Heart left ventricle (tissue), 16 donors: Measurements from ENCODE around the gene SPNS2. TPM values are rescaled to one million over a fixed set of nuclear protein-coding genes. Genes with fewer than 3 reads are reported as not detected.
"Not testable (repeated sequence)": the region's sequence is repeated elsewhere in the genome, so short reads cannot be mapped to it uniquely, and the experiment has no call there.

Experiments
- ATAC-seq, 4 donors: fragments of 200-7000 bp; cut with Tn5 transposase; one replicate each; pipeline ENCODE4 v1.9.1; 2020 to 2022; ENCODE audit warnings: moderate library complexity in 4 of 4, mild to moderate bottlenecking in 3 of 4, moderate number of reproducible peaks in 1 of 4
- DNase-seq, 5 donors: peaks; one replicate each; pipeline ENCODE4 v3.0.0-alpha.2; 2020
- H3K27ac ChIP-seq, 12 donors: fragments of 200-600 bp; sonication (generic) in 4 of 12; one replicate each; pipeline versions ENCODE4 v1.5.0 to v1.8.0; 2016 to 2022; ENCODE audit warnings: mild to moderate bottlenecking in 2 of 12
- H3K27me3 ChIP-seq, 9 donors: fragments of 200-600 bp; sonication (generic) in 2 of 9; one replicate each; pipeline versions ENCODE4 v1.5.1 to v1.8.0; 2016 to 2022; ENCODE audit warnings: mild to moderate bottlenecking in 3 of 9
- H3K36me3 ChIP-seq, 9 donors: fragments of 200-600 bp; sonication (generic) in 2 of 9; one replicate each; pipeline versions ENCODE4 v1.5.0 to v1.8.0; 2018 to 2022; ENCODE audit warnings: mild to moderate bottlenecking in 2 of 9
- H3K4me1 ChIP-seq, 12 donors: fragments of 200-600 bp; sonication (generic) in 4 of 12; one replicate each; pipeline versions ENCODE4 v1.5.0 to v1.8.0; 2016 to 2022; ENCODE audit warnings: mild to moderate bottlenecking in 3 of 12
- H3K4me3 ChIP-seq, 12 donors: fragments of 200-600 bp; sonication (generic) in 4 of 12; one replicate each; pipeline versions ENCODE4 v1.5.0 to v1.8.0; 2017 to 2022; ENCODE audit warnings: mild to moderate bottlenecking in 9 of 12, moderate library complexity in 4 of 12
- H3K9me3 ChIP-seq, 12 donors: fragments of 200-600 bp; sonication (generic) in 4 of 12; one replicate each; pipeline versions ENCODE4 v1.5.0 to v1.8.0; 2016 to 2022; ENCODE audit warnings: mild to moderate bottlenecking in 1 of 12
- POLR2A ChIP-seq, 2 donors: fragments of 450-650 bp; IDR thresholded peaks; one replicate each; pipeline ENCODE4 v1.6.1; 2017; ENCODE audit warnings: antibody characterized with exemption in 2 of 2, mild to moderate bottlenecking in 2 of 2, moderate library complexity in 2 of 2
- WGBS, 4 donors: extraction: QIAGEN DNeasy Blood & Tissue Kit in 2 of 4; methylation state at CpG; one replicate each; pipeline versions ENCODE4 v1.1.5 to v1.1.7; 2013 to 2018; 5-methylcytosine and 5-hydroxymethylcytosine counted together
- intact Hi-C, 10 donors: fragments of 100-400 bp; cut with DNase I; formaldehyde crosslinking; loops; one replicate each; pipeline versions ENCODE4 v1.11.1 to v1.14.2; 2022
- polyA plus RNA-seq, 2 donors: library from polyadenylated mRNA; stranded (reverse); fragments of 200-250 nt; gene quantifications; one replicate each; pipeline ENCODE4 v1.2.3, GENCODE V29; 2013
- total RNA-seq, 9 donors: library from RNA; depleted of rRNA in 2 of 9; stranded (reverse); fragments of >200 nt in 2 of 9; fragmentation: NEBNext Ultra II Directional in 3 of 9; extraction: Animal tissue kit (Norgen Biotek cat#: 25700) in 3 of 9; gene quantifications; one replicate each; pipeline versions ENCODE4 v1.1.0 to v1.2.4, GENCODE V29; 2016 to 2023
- TF ChIP-seq, protein P1 (sequence below), 12 donors: fragments of 200-600 bp; sonication (generic) in 4 of 12; IDR thresholded peaks; one replicate each; pipeline versions ENCODE4 v1.5.0 to v1.8.0; 2018 to 2022; ENCODE audit warnings: antibody characterized with exemption in 12 of 12, mild to moderate bottlenecking in 5 of 12
- donor health status: ischemic (EF 13 %, LVEDD 7.1; RV severe dilation, severe dysfunction).
- donor health status: healthy with polysubstance abuse.
- donor health status: DM: no; HTN: yes; CAD: no.
- donor health status: DM: no; HTN: no; CAD: no.
- donor health status: ischemic (EF 25% LVEDD 6.9; RV normal size, moderate dysfunction).
- donor health status: ischemic (EF 25% LVEDD 5.7; RV mildly dilated, moderate dysfunction).
- donor health status: healthy.
- donor health status: DM: yes; HTN: yes; CAD: no.
- donor health status: ischemic (EF 35%, LVEDD 5.7; RV mildly dilated, moderate dysfunction).
- donor health status: nonischemic (EF 11% LVEDD 7.7; RV severe dilation, severe dysfunction).
- donor health status: DM: yes; HTN: yes; CAD: no.
- donor health status: PGD.
- donor health status: ischemic (EF 29% LVEDD 5.4; RV normal size, mild dysfunction).
- donor health status: nonischemic (EF 23%, LVEDD 6.1; RV moderate dilation, normal function).

SPNS2 gene
- total and polyA plus RNA-seq, 11 donors, result 6.4 to 22.0 (median 13.3) TPM

DNA sequence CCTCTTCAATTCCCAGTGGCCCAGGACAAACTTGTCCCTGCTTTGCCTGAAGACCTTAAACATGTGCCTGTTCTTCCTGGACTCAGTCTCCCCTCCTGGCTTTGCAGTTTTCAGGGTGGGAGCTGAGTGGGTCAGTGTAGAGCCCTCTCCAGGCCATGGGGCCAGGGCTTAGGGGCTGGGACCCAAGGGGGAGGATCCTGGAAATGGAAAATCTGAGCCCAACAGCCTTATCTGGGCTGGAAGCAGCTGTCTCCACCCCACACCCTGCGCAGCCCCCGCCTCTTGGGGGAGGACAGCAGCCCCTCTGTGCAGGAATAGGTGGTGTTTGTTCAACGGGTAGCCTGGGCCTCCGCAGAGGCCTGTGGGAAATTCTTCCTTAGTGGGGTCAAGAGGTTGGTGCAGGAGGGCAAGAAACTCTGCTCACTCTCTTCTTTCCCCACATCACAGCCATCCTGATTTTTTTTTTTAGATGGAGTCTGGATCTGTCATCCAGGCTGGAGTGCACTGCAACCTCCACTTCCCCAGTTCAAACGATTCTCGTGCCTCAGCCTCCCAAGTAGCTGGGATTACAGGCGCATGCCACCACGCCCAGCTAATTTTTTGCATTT, 78.8 kb downstream of the SPNS2 start:
- WGBS, 4 donors, result 73 to 79% (median 75%) methylated on average over 7 to 8 of the region's 8 CpGs
- Histone ChIP-seq H3K4me3 (no peak overlapping the region), H3K27me3 (peaks cover 0 to 9% (median 0%) of the 10 kb centered on the region in 9 donors), H3K27ac (no peak overlapping the region), H3K4me1 (peaks cover 0 to 20% (median 2%) of the 10 kb centered on the region in 12 donors), H3K9me3 (no peaks in the 10 kb centered on the region), H3K36me3 (no peaks in the 10 kb centered on the region)
- intact Hi-C loops, result no loop called here
- DNase-seq (peak in 1 of 5 donors; percentile 24), ATAC-seq (peak in 2 of 4 donors; percentile 23 to 27)
- TF ChIP-seq, protein P1, sequence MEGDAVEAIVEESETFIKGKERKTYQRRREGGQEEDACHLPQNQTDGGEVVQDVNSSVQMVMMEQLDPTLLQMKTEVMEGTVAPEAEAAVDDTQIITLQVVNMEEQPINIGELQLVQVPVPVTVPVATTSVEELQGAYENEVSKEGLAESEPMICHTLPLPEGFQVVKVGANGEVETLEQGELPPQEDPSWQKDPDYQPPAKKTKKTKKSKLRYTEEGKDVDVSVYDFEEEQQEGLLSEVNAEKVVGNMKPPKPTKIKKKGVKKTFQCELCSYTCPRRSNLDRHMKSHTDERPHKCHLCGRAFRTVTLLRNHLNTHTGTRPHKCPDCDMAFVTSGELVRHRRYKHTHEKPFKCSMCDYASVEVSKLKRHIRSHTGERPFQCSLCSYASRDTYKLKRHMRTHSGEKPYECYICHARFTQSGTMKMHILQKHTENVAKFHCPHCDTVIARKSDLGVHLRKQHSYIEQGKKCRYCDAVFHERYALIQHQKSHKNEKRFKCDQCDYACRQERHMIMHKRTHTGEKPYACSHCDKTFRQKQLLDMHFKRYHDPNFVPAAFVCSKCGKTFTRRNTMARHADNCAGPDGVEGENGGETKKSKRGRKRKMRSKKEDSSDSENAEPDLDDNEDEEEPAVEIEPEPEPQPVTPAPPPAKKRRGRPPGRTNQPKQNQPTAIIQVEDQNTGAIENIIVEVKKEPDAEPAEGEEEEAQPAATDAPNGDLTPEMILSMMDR (IDR thresholded peaks at IDR 0.05), result no peak
- no peak for TF ChIP-seq POLR2A (IDR thresholded peaks at IDR 0.05)

DNA sequence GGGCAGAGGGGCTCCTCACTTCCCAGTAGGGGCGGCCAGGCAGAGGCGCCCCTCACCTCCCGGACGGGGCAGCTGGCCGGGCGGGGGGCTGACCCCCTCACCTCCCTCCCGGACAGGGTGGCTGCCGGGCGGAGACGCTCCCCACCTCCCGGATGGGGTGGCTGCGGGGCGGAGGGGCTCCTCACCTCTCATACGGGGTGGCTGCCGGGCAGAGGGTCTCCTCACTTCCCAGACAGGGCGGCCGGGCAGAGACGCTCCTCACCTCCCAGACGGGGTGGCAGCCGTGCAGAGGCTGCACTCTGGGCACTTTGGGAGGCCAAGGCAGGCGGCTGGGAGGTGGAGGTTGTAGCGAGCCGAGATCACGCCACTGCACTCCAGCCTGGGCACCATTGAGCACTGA, 79.7 kb downstream of the SPNS2 start:
- ATAC-seq, H3K36me3 ChIP-seq, H3K27ac ChIP-seq, H3K9me3 ChIP-seq, DNase-seq, intact Hi-C loops, H3K4me3 ChIP-seq: not testable (repeated sequence)
- peaks cover 0 to 28% (median 3%) of the 10 kb centered on the region in 12 donors for H3K4me1 ChIP-seq
- WGBS, 4 donors, result 93 to 100% (median 97%) methylated on average over 4 to 24 of the region's 24 CpGs
- H3K27me3 ChIP-seq, result peaks cover 0 to 10% (median 0%) of the 10 kb centered on the region in 9 donors

DNA sequence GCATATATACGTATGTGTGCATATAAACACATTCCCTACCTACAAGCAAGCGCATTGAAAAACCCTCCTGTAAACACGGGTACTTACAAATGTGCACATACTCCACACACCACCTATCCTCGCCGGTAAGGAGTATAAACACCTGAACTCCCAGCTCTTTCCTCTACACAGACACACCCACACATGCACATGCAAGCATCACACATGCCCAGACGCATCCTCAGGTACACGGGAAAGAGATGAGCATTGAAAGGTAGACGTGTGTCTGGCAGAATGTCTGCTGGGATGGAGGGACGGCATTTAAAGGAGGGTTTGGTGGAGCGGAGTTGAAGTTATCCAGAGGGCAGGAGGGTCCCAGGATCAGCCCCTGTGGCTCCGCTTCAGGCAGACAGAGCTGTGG, 81.0 kb downstream of the SPNS2 start:
- no peaks in the 10 kb centered on the region for H3K9me3 ChIP-seq
- H3K27ac ChIP-seq, result no peak overlapping the region
- H3K36me3 ChIP-seq, result no peaks in the 10 kb centered on the region
- peaks cover 0 to 24% (median 8%) of the 10 kb centered on the region in 9 donors for H3K27me3 ChIP-seq
- DNase-seq, result no peak
- no peak for ATAC-seq
- 82 to 95% (median 84%) methylated on average over 11 of the region's 11 CpGs for WGBS, 4 donors
- H3K4me1 ChIP-seq, result peaks cover 0 to 37% (median 10%) of the 10 kb centered on the region in 12 donors
- intact Hi-C loops, result no loop called here
- no peak for TF ChIP-seq POLR2A (IDR thresholded peaks at IDR 0.05)
- TF ChIP-seq, protein P1 (IDR thresholded peaks at IDR 0.05), result no peak
- H3K4me3 ChIP-seq, result no peak overlapping the region

DNA sequence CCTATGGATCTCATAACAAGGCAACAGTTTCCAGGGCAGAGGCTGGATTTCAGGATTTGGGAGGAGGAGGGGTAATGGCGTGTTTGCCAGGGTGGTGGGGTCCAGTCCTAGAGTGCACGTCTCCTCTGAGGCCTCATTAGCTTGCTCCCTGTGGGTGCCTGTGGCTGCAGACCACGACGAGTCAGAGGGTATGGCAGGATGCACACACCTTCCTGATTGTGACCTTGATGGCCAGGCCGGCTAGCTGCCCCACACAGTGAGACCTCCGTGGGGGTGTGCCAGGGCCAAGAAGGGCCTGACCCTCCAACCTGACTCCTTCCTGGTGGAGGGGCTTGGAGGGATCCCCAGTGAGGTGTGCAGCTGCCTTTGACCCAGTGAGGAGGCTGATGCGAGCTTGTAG, 81.6 kb downstream of the SPNS2 start:
- H3K4me3 ChIP-seq, result no peak overlapping the region
- H3K27ac ChIP-seq, result no peak overlapping the region
- intact Hi-C loops, result no loop called here
- DNase-seq (no peak), ATAC-seq (no peak)
- peaks cover 0 to 43% (median 11%) of the 10 kb centered on the region in 12 donors for H3K4me1 ChIP-seq
- H3K36me3 ChIP-seq, result no peaks in the 10 kb centered on the region
- no peaks in the 10 kb centered on the region for H3K9me3 ChIP-seq
- peaks cover 0 to 30% (median 10%) of the 10 kb centered on the region in 9 donors for H3K27me3 ChIP-seq
- no peak for TF ChIP-seq POLR2A (IDR thresholded peaks at IDR 0.05)
- TF ChIP-seq, protein P1 (IDR thresholded peaks at IDR 0.05), result no peak
- WGBS, 4 donors, result 61 to 90% (median 65%) methylated on average over 2 to 7 of the region's 7 CpGs

DNA sequence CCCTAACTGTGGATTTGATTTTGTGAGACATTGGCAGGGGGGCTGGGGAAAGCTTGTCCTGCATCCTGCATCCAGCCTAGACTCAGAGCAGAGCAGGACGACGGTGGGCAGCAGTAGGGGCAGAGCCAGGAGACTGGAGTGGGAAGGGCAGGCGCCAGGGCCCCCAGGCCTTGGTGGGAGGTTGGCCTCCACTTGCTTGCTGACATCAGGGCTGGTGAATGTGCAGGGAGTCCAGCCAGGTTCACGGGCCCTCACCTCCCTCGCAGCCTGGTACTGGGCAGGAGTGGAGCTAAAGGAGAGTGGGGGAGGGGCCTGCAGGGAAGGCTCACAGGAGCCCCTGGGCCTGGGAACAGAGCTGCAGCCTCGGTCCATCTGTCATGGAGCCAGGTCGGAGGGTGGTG, 83.4 kb downstream of the SPNS2 start:
- Histone ChIP-seq H3K27ac (no peak overlapping the region), H3K36me3 (no peaks in the 10 kb centered on the region), H3K9me3 (no peaks in the 10 kb centered on the region), H3K4me3 (no peak overlapping the region), H3K4me1 (peaks cover 0 to 51% (median 12%) of the 10 kb centered on the region in 12 donors), H3K27me3 (peaks cover 0 to 30% (median 10%) of the 10 kb centered on the region in 9 donors)
- intact Hi-C loops, result no loop called here
- 64 to 73% (median 70%) methylated on average over 6 to 7 of the region's 7 CpGs for WGBS, 4 donors
- DNase-seq, result no peak
- TF ChIP-seq POLR2A (IDR thresholded peaks at IDR 0.05), result no peak
- TF ChIP-seq, protein P1 (IDR thresholded peaks at IDR 0.05), result no peak
- no peak for ATAC-seq
